SU-DHL-6 (cell line): ENCODE results near the gene DHRS7.
"Not testable (repeated sequence)": the region's sequence is repeated elsewhere in the genome, so short reads cannot be mapped to it uniquely, and the experiment has no call there.

Experiments used
- H2AFZ ChIP-seq: fragments of 200-600 bp; sonication (generic); 2 replicates; pipeline ENCODE4 v1.6.1; 2014; ENCODE audit warnings: low read depth, mild to moderate bottlenecking, moderate library complexity, mixed read lengths, antibody characterized with exemption, low read length; ENCODE audit not compliant: severe bottlenecking
- H3F3A ChIP-seq: fragments of 200-600 bp; shearing (Covaris generic); 2 replicates; pipeline ENCODE4 v1.6.0; 2016; ENCODE audit warnings: antibody characterized with exemption, mild to moderate bottlenecking; ENCODE audit not compliant: insufficient read depth
- H3K27ac ChIP-seq: fragments of 200-600 bp; sonication (generic); 2 replicates; pipeline ENCODE4 v1.5.1; 2016; ENCODE audit warnings: low read depth, mild to moderate bottlenecking, low read length, moderate library complexity, mixed read lengths
- H3K27me3 ChIP-seq: fragments of 200-600 bp; sonication (generic), shearing (Covaris generic); 2 replicates; pipeline ENCODE4 v1.6.0; 2014; ENCODE audit warnings: mild to moderate bottlenecking, low read length
- H3K36me3 ChIP-seq: fragments of 200-600 bp; sonication (generic); 2 replicates; pipeline ENCODE4 v1.6.1; 2014; ENCODE audit warnings: mild to moderate bottlenecking, low read length, mixed read lengths
- H3K4me2 ChIP-seq: fragments of 300-600, 200-600 bp; shearing (Covaris generic), sonication (generic); 2 replicates; pipeline ENCODE4 v1.6.0; 2014; ENCODE audit warnings: low read length, low read depth, mild to moderate bottlenecking; ENCODE audit not compliant: poor library complexity, severe bottlenecking
- H3K4me3 ChIP-seq: fragments of 200-600 bp; sonication (generic); 2 replicates; pipeline ENCODE4 v1.5.1; 2014; ENCODE audit warnings: antibody characterized with exemption, low read length, mild to moderate bottlenecking, mixed read lengths; ENCODE audit not compliant: insufficient read depth, poor library complexity, severe bottlenecking
- H3K79me2 ChIP-seq: fragments of 200-600 bp; sonication (generic); 2 replicates; pipeline ENCODE4 v1.6.1; 2014; ENCODE audit warnings: mild to moderate bottlenecking, low read length, moderate library complexity; ENCODE audit not compliant: insufficient read depth
- H3K9ac ChIP-seq: fragments of 200-600 bp; sonication (generic); 2 replicates; pipeline ENCODE4 v1.7.0; 2014; ENCODE audit warnings: mild to moderate bottlenecking, low read length
- H3K9me2 ChIP-seq: fragments of 200-600 bp; sonication (generic); replicated peaks from 2 replicates; pipeline ENCODE4 v1.6.1; 2014; ENCODE audit warnings: low read length; ENCODE audit not compliant: insufficient read depth
- H3K9me3 ChIP-seq: fragments of 200-600 bp; sonication (generic); 2 replicates; pipeline ENCODE4 v1.6.1; 2014; ENCODE audit warnings: low read length, mixed read lengths; ENCODE audit not compliant: insufficient read depth
- H4K20me1 ChIP-seq: fragments of 200-600 bp; sonication (generic); 2 replicates; pipeline ENCODE4 v1.6.1; 2014; ENCODE audit warnings: low read depth, mild to moderate bottlenecking, antibody characterized with exemption, low read length, moderate library complexity, mixed read lengths
- CTCF ChIP-seq: fragments of 200-600 bp; sonication (generic); IDR thresholded peaks from one replicate; pipeline ENCODE4 v1.5.1; 2017; ENCODE audit warnings: antibody characterized with exemption, mild to moderate bottlenecking, low read length, moderate library complexity; ENCODE audit not compliant: insufficient read depth, poor library complexity, severe bottlenecking
- EZH2phosphoT487 ChIP-seq: fragments of 200-600 bp; sonication (generic), shearing (Covaris generic); conservative IDR thresholded peaks from 2 replicates; pipeline ENCODE4 v1.6.1; 2018; ENCODE audit warnings: mild to moderate bottlenecking, antibody characterized with exemption, low read length, moderate library complexity, mixed read lengths

Gene DHRS7

GRCh38 chr14:60107477-60107876 lies 57.7 kb downstream of the DHRS7 start:
- 0 out of 2 replicates have a peak, but pooled peaks cover 3% of the 10 kb centered on the region for H3F3A ChIP-seq
- no peaks in the 10 kb centered on the region for H3K27me3 ChIP-seq
- no peak overlapping the region for H3K9ac ChIP-seq
- no peak overlapping the region for H3K4me3 ChIP-seq
- H2AFZ ChIP-seq, result no peak overlapping the region
- no peak overlapping the region for H3K27ac ChIP-seq
- TF ChIP-seq CTCF (no peak), EZH2phosphoT487 (no peak)
- H3K36me3 ChIP-seq, result 0 out of 2 replicates have a peak, but pooled peaks cover 3% of the 10 kb centered on the region
- peaks cover 66% of the 10 kb centered on the region for H3K79me2 ChIP-seq
- no peak overlapping the region for H3K4me2 ChIP-seq
- H4K20me1 ChIP-seq, result peaks cover 2% of the 10 kb centered on the region; the same call in 1 of the 2 replicates
- no peaks in the 10 kb centered on the region for H3K9me2 ChIP-seq
- no peaks in the 10 kb centered on the region for H3K9me3 ChIP-seq

- Histone ChIP-seq H3K9ac (no peak overlapping the region), H4K20me1 (peaks cover 7% of the 10 kb centered on the region; the same call in 1 of the 2 replicates), H3K4me3 (no peak overlapping the region), H3F3A (peaks cover 3% of the 10 kb centered on the region; the same call in 1 of the 2 replicates), H3K9me3 (no peaks in the 10 kb centered on the region), H2AFZ (no peak overlapping the region), H3K27me3 (no peaks in the 10 kb centered on the region), H3K9me2 (no peaks in the 10 kb centered on the region), H3K27ac (no peak overlapping the region), H3K4me2 (no peak overlapping the region), H3K36me3 (0 out of 2 replicates have a peak, but pooled peaks cover 7% of the 10 kb centered on the region), H3K79me2 (peaks cover 72% of the 10 kb centered on the region)
- TF ChIP-seq EZH2phosphoT487, result no peak
Observed at GRCh38 chr14:60106339-60106738, 58.9 kb downstream of the DHRS7 start.

- H3K9ac ChIP-seq, result no peak overlapping the region
- no peak overlapping the region for H3K27ac ChIP-seq
- H3K27me3 ChIP-seq, result no peaks in the 10 kb centered on the region
- H2AFZ ChIP-seq, result no peak overlapping the region
- TF ChIP-seq EZH2phosphoT487, result no peak
- no peak for TF ChIP-seq CTCF
- H3K4me3 ChIP-seq, result no peak overlapping the region
- H3K79me2 ChIP-seq, result peaks cover 88% of the 10 kb centered on the region
- no peaks in the 10 kb centered on the region for H3K9me2 ChIP-seq
- peaks cover 7% of the 10 kb centered on the region; the same call in 1 of the 2 replicates for H4K20me1 ChIP-seq
- 0 out of 2 replicates have a peak, but pooled peaks cover 4% of the 10 kb centered on the region for H3K36me3 ChIP-seq
- H3K4me2 ChIP-seq, result no peak overlapping the region
- peaks cover 3% of the 10 kb centered on the region; the same call in 1 of the 2 replicates for H3F3A ChIP-seq
- no peaks in the 10 kb centered on the region for H3K9me3 ChIP-seq
Observed at GRCh38 chr14:60102389-60102788, 62.8 kb downstream of the DHRS7 start.

GRCh38 chr14:60101786-60102185 lies 63.4 kb downstream of the DHRS7 start:
- Histone ChIP-seq H3F3A (peaks cover 3% of the 10 kb centered on the region; the same call in 1 of the 2 replicates), H3K27ac (no peak overlapping the region), H3K9me3 (no peaks in the 10 kb centered on the region), H3K36me3 (0 out of 2 replicates have a peak, but pooled peaks cover 4% of the 10 kb centered on the region), H3K79me2 (peaks cover 94% of the 10 kb centered on the region), H3K9me2 (no peaks in the 10 kb centered on the region), H3K4me3 (no peak overlapping the region), H3K4me2 (no peak overlapping the region), H3K27me3 (no peaks in the 10 kb centered on the region), H4K20me1 (peaks cover 7% of the 10 kb centered on the region; the same call in 1 of the 2 replicates), H3K9ac (no peak overlapping the region), H2AFZ (no peak overlapping the region)
- no peak for TF ChIP-seq CTCF
- no peak for TF ChIP-seq EZH2phosphoT487

GRCh38 chr14:60099855-60100254 lies 65.3 kb downstream of the DHRS7 start:
- not testable (repeated sequence) for H3K9ac ChIP-seq, H3K27me3 ChIP-seq, H4K20me1 ChIP-seq, H3K9me2 ChIP-seq, H3K36me3 ChIP-seq, H3K27ac ChIP-seq, H3K4me3 ChIP-seq, H3F3A ChIP-seq, H2AFZ ChIP-seq, H3K9me3 ChIP-seq, H3K4me2 ChIP-seq
- H3K79me2 ChIP-seq, result peaks cover 95% of the 10 kb centered on the region
